Transverse colon (tissue), 4 donors: ENCODE results near the gene FAM131A.

ENCODE experiments used
- EP300 ChIP-seq: sonication (generic); formaldehyde crosslinking; IDR thresholded peaks from one replicate; pipeline ENCODE4 v1.6.1; 2017; ENCODE audit warnings: antibody characterized with exemption, low read depth
- POLR2AphosphoS5 ChIP-seq, 3 donors: sonication (generic); formaldehyde crosslinking; IDR thresholded peaks; one replicate each; pipeline ENCODE4 v1.6.1; 2016; ENCODE audit warnings: antibody characterized with exemption in 3 of 3
- TF ChIP-seq, protein P1 (sequence below), 5 experiments: fragments of 200-600 bp in 3 of 5; fragments of 450-650 bp in 2 of 5; sonication (generic) in 3 of 5; IDR thresholded peaks; 1 replicate in 2 of 5; 2 replicates in 3 of 5; pipeline ENCODE4 v1.5.1; 2016 to 2017; ENCODE audit warnings: antibody characterized with exemption in 5 of 5, inconsistent platforms in 3 of 5, mild to moderate bottlenecking in 2 of 5, moderate library complexity in 1 of 5

DNA sequence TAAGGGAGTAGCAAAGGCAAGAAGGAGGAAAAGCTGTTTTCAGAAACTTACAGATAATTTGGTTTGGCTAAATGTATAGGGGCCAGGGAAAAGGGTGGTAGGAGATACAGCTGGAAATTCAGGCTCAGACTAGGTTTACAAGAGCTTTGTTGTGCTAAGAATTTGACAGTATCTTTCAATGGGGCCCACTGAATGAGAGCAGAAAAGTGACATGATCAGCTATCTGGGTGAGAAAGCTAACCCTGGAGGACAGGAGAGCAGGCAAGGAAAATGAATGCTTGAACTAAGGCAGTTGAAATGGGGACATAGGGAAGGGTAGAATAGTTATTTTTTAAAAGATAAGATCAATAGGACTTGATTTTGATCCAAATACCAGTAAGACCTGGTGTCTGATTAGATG is 25.8 kb upstream of the FAM131A start:
- TF ChIP-seq, protein P1, sequence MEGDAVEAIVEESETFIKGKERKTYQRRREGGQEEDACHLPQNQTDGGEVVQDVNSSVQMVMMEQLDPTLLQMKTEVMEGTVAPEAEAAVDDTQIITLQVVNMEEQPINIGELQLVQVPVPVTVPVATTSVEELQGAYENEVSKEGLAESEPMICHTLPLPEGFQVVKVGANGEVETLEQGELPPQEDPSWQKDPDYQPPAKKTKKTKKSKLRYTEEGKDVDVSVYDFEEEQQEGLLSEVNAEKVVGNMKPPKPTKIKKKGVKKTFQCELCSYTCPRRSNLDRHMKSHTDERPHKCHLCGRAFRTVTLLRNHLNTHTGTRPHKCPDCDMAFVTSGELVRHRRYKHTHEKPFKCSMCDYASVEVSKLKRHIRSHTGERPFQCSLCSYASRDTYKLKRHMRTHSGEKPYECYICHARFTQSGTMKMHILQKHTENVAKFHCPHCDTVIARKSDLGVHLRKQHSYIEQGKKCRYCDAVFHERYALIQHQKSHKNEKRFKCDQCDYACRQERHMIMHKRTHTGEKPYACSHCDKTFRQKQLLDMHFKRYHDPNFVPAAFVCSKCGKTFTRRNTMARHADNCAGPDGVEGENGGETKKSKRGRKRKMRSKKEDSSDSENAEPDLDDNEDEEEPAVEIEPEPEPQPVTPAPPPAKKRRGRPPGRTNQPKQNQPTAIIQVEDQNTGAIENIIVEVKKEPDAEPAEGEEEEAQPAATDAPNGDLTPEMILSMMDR (IDR thresholded peaks at IDR 0.05): no peak
- TF ChIP-seq EP300 (no peak), POLR2AphosphoS5 (IDR thresholded peaks at IDR 0.05) (no peak)
